Vagina (tissue), 2 donors: ENCODE results near the gene ZNF607. TPM values are rescaled to one million over a fixed set of nuclear protein-coding genes. Genes with fewer than 3 reads are reported as not detected.
A peak's percentile ranks its signal among the peaks of the same experiment; 100 is the strongest.
"Not testable (repeated sequence)": the region's sequence is repeated elsewhere in the genome, so short reads cannot be mapped to it uniquely, and the experiment has no call there.

ENCODE experiments used
- DNase-seq, 2 donors: peaks; one replicate each; pipeline ENCODE4 v3.0.0-alpha.2; 2017; ENCODE audit errors: extremely low spot score in 2 of 2
- H3K27ac ChIP-seq: fragments of 200-600 bp; sonication (generic); one replicate; pipeline ENCODE4 v1.5.1; 2019
- H3K27me3 ChIP-seq: fragments of 200-600 bp; sonication (generic); one replicate; pipeline ENCODE4 v1.5.1; 2019
- H3K36me3 ChIP-seq, 2 donors: fragments of 200-600 bp; sonication (generic); one replicate each; pipeline ENCODE4 v1.5.1; 2017 to 2019
- H3K4me1 ChIP-seq: fragments of 200-600 bp; sonication (generic); one replicate; pipeline ENCODE4 v1.5.1; 2019
- H3K4me3 ChIP-seq, 2 donors: fragments of 200-600 bp; sonication (generic); 1 replicate in 1 of 2; 2 replicates in 1 of 2; pipeline ENCODE4 v1.5.1; 2016 to 2019
- H3K9me3 ChIP-seq: fragments of 200-600 bp; sonication (generic); one replicate; pipeline ENCODE4 v1.5.1; 2019
- CTCF ChIP-seq, 3 experiments: fragments of 450-650 bp in 2 of 3; fragments of 200-600 bp in 1 of 3; sonication (generic) in 1 of 3; IDR thresholded peaks; one replicate each; pipeline ENCODE4 v1.5.1; 2017 to 2019; ENCODE audit warnings: antibody characterized with exemption in 3 of 3, mild to moderate bottlenecking in 2 of 3, moderate library complexity in 2 of 3
- POLR2A ChIP-seq, 2 donors: fragments of 450-650 bp; IDR thresholded peaks; one replicate each; pipeline ENCODE4 v1.6.1; 2017; ENCODE audit warnings: antibody characterized with exemption in 2 of 2, mild to moderate bottlenecking in 2 of 2, moderate library complexity in 2 of 2
- POLR2AphosphoS5 ChIP-seq, 2 donors: sonication (generic); formaldehyde crosslinking; IDR thresholded peaks; one replicate each; pipeline ENCODE4 v1.9.0; 2017; ENCODE audit warnings: antibody characterized with exemption in 2 of 2, mild to moderate bottlenecking in 2 of 2, low read depth in 1 of 2; ENCODE audit not compliant: insufficient read depth in 1 of 2
- intact Hi-C: fragments of 100-400 bp; cut with DNase I; formaldehyde crosslinking; loops from one replicate; pipeline ENCODE4 v1.15.1; 2023
- total RNA-seq: library from RNA; depleted of rRNA; stranded (reverse); fragments of >200 nt; gene quantifications from one replicate; pipeline ENCODE4 v1.2.3, GENCODE V29; 2016

ZNF607 gene
- total RNA-seq, 1 donor from 2014 or later, result 3.2 TPM

- TF ChIP-seq CTCF (IDR thresholded peaks at IDR 0.05), result no peak
- no peak for TF ChIP-seq POLR2AphosphoS5 (IDR thresholded peaks at IDR 0.05; ENCODE audit: insufficient read depth in 1 of 2, low read depth in 1 of 2)
- TF ChIP-seq POLR2A (IDR thresholded peaks at IDR 0.05), result no peak
- peaks cover 45% of the 10 kb centered on the region for H3K9me3 ChIP-seq
- intact Hi-C loops, result no loop called here
Measured at GRCh38 chr19:37669450-37669914, 50.1 kb downstream of the ZNF607 start.

GRCh38 chr19:37657157-37657556 lies 62.4 kb downstream of the ZNF607 start:
- H3K27me3 ChIP-seq, H3K4me3 ChIP-seq, H3K36me3 ChIP-seq, intact Hi-C loops, H3K27ac ChIP-seq, DNase-seq, H3K9me3 ChIP-seq: not testable (repeated sequence)
- H3K4me1 ChIP-seq, result peaks cover 27% of the 10 kb centered on the region

More at GRCh38 chr19:37669450-37669914, 50.1 kb downstream of the ZNF607 start:
- no peak overlapping the region for H3K4me3 ChIP-seq
- no peak overlapping the region for H3K27ac ChIP-seq
- DNase-seq, result no peak
- H3K36me3 ChIP-seq, result peaks cover 0 to 7% of the 10 kb centered on the region in 2 donors
- H3K27me3 ChIP-seq, result no peaks in the 10 kb centered on the region
- no peaks in the 10 kb centered on the region for H3K4me1 ChIP-seq

- Histone ChIP-seq H3K4me1 (peaks cover 27% of the 10 kb centered on the region), H3K27ac (peak overlapping the region; percentile 87), H3K4me3 (peak overlapping the region; percentile 56 to 79), H3K27me3 (no peaks in the 10 kb centered on the region), H3K9me3 (no peaks in the 10 kb centered on the region), H3K36me3 (no peaks in the 10 kb centered on the region)
- DNase-seq, result peak in 1 of 2 donors; percentile 86
- intact Hi-C loops, result no loop called here
- peak; percentile 78 to 80 for TF ChIP-seq POLR2AphosphoS5 (IDR thresholded peaks at IDR 0.05; ENCODE audit: insufficient read depth in 1 of 2, low read depth in 1 of 2)
- TF ChIP-seq POLR2A (IDR thresholded peaks at IDR 0.05), result no peak
Measured at GRCh38 chr19:37655689-37656371, 63.7 kb downstream of the ZNF607 start.

- no peaks in the 10 kb centered on the region for H3K27me3 ChIP-seq
- H3K9me3 ChIP-seq, result no peaks in the 10 kb centered on the region
- peaks cover 27% of the 10 kb centered on the region for H3K4me1 ChIP-seq
- peak within 1 kb of the TSS; percentile 56 to 79 for H3K4me3 ChIP-seq
- intact Hi-C loops, result no loop called here
- H3K36me3 ChIP-seq, result no peaks in the 10 kb centered on the region
- TF ChIP-seq CTCF (IDR thresholded peaks at IDR 0.05) (no peak), POLR2AphosphoS5 (IDR thresholded peaks at IDR 0.05; ENCODE audit: insufficient read depth in 1 of 2, low read depth in 1 of 2) (peak in 1 of 2 donors; percentile 84)
- peak within 1 kb of the TSS; percentile 87 for H3K27ac ChIP-seq
- peak; percentile 89 to 97 for DNase-seq
Measured at GRCh38 chr19:37655301-37655688, 64.3 kb downstream of the ZNF607 start, which contains the start of gene ZFP30. ZFP30 (minus strand) TSS chr19:37655465; CDS start chr19:37647822, 7,643 bp downstream.

GRCh38 chr19:37654629-37655300 lies 64.8 kb downstream of the ZNF607 start:
- H3K36me3 ChIP-seq, result no peaks in the 10 kb centered on the region
- no peaks in the 10 kb centered on the region for H3K9me3 ChIP-seq
- H3K4me3 ChIP-seq, result peak overlapping the region; percentile 56 to 79
- intact Hi-C loops, result no loop called here
- DNase-seq, result no peak
- H3K27me3 ChIP-seq, result no peaks in the 10 kb centered on the region
- H3K4me1 ChIP-seq, result peaks cover 27% of the 10 kb centered on the region
- TF ChIP-seq POLR2A (IDR thresholded peaks at IDR 0.05) (no peak), CTCF (IDR thresholded peaks at IDR 0.05) (no peak), POLR2AphosphoS5 (IDR thresholded peaks at IDR 0.05; ENCODE audit: insufficient read depth in 1 of 2, low read depth in 1 of 2) (no peak)
- H3K27ac ChIP-seq, result peak overlapping the region; percentile 87

GRCh38 chr19:37654118-37654517 lies 65.4 kb downstream of the ZNF607 start:
- TF ChIP-seq CTCF (IDR thresholded peaks at IDR 0.05) (no peak), POLR2AphosphoS5 (IDR thresholded peaks at IDR 0.05; ENCODE audit: insufficient read depth in 1 of 2, low read depth in 1 of 2) (no peak), POLR2A (IDR thresholded peaks at IDR 0.05) (no peak)
- H3K4me3 ChIP-seq, result peak overlapping the region; percentile 56 to 79
- H3K27me3 ChIP-seq, result no peaks in the 10 kb centered on the region
- H3K4me1 ChIP-seq, result peaks cover 27% of the 10 kb centered on the region
- DNase-seq, result no peak
- peak overlapping the region; percentile 87 for H3K27ac ChIP-seq
- intact Hi-C loops, result no loop called here
- H3K9me3 ChIP-seq, result no peaks in the 10 kb centered on the region
- H3K36me3 ChIP-seq, result no peaks in the 10 kb centered on the region
